ENCODE measurements around the gene FIZ1.

GRCh38 chr19:55621205-55621672 is 21.9 kb upstream of the FIZ1 start:
- TF ChIP-seq ZNF335 (tag by site-specific recombination; conservative IDR thresholded peaks at IDR 0.05) (no peak), CTCF (tag by site-specific recombination; IDR thresholded peaks at IDR 0.05) (no peak)

Measured in HEK293 (cell line).